HL-60 (cell line): ENCODE results near the gene SSH2.

Experiments used
- DNase-seq, 2 experiments: peaks; one replicate each; pipeline ENCODE4 v3.0.0-alpha.2; 2010 to 2020; ENCODE audit warnings: low read depth in 1 of 2, low spot score in 1 of 2
- H3K27ac ChIP-seq: fragments of 250-450 bp; sonication (Bioruptor Pico); replicated peaks from 2 replicates; pipeline ENCODE4 v1.5.1; 2020; ENCODE audit warnings: mild to moderate bottlenecking, moderate library complexity
- H3K27me3 ChIP-seq: fragments of 250-450 bp; sonication (Bioruptor Pico); 2 replicates; pipeline ENCODE4 v1.5.1; 2021; ENCODE audit warnings: mild to moderate bottlenecking, moderate library complexity; ENCODE audit not compliant: insufficient read depth, poor library complexity, severe bottlenecking
- H3K4me3 ChIP-seq: replicated peaks from 2 replicates; pipeline ENCODE4 v1.5.1; 2011; ENCODE audit warnings: mild to moderate bottlenecking, control low read depth, low read length; ENCODE audit not compliant: insufficient read depth
- GABPA ChIP-seq: IDR thresholded peaks from 2 replicates; pipeline ENCODE4 v1.6.1; 2012; ENCODE audit warnings: low read depth
- POLR2AphosphoS5 ChIP-seq: IDR thresholded peaks from 2 replicates; pipeline ENCODE4 v1.6.1; 2012; ENCODE audit warnings: low read depth
- SPI1 ChIP-seq: IDR thresholded peaks from 2 replicates; pipeline ENCODE4 v1.6.1; 2012; ENCODE audit warnings: low read depth, mild to moderate bottlenecking, borderline replicate concordance
- TF ChIP-seq, protein P1 (sequence below): IDR thresholded peaks from 2 replicates; pipeline ENCODE4 v1.6.1; 2012; ENCODE audit warnings: low read depth; ENCODE audit not compliant: insufficient replicate concordance
- TF ChIP-seq, protein P2 (sequence below): IDR thresholded peaks from one replicate; pipeline ENCODE4 v1.5.1; 2011; ENCODE audit warnings: low read length, control low read depth, inconsistent platforms; ENCODE audit not compliant: insufficient read depth

Gene SSH2

DNA sequence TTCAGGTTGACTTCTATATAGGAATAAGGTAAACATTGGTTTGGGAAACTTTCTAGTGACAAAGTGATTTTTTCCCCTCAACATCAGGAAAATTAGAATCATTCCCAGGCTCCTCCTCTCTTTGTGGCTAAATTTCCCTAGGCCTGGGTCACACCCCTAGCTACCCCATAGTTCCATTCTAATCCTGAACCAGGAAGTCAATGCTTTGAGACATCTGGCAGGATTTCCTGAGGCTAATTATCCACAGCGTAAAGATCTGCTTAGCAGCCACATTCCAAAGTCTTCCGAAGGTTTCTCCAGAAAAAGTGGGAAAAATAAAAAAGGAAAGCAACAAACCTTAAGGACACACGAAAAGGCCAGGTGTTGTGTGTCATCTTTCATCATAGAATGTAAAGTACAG, 247.0 kb downstream of the SSH2 start:
- TF ChIP-seq GABPA, result no peak
- TF ChIP-seq SPI1, result no peak
- no peak for TF ChIP-seq POLR2AphosphoS5
- TF ChIP-seq, protein P1, sequence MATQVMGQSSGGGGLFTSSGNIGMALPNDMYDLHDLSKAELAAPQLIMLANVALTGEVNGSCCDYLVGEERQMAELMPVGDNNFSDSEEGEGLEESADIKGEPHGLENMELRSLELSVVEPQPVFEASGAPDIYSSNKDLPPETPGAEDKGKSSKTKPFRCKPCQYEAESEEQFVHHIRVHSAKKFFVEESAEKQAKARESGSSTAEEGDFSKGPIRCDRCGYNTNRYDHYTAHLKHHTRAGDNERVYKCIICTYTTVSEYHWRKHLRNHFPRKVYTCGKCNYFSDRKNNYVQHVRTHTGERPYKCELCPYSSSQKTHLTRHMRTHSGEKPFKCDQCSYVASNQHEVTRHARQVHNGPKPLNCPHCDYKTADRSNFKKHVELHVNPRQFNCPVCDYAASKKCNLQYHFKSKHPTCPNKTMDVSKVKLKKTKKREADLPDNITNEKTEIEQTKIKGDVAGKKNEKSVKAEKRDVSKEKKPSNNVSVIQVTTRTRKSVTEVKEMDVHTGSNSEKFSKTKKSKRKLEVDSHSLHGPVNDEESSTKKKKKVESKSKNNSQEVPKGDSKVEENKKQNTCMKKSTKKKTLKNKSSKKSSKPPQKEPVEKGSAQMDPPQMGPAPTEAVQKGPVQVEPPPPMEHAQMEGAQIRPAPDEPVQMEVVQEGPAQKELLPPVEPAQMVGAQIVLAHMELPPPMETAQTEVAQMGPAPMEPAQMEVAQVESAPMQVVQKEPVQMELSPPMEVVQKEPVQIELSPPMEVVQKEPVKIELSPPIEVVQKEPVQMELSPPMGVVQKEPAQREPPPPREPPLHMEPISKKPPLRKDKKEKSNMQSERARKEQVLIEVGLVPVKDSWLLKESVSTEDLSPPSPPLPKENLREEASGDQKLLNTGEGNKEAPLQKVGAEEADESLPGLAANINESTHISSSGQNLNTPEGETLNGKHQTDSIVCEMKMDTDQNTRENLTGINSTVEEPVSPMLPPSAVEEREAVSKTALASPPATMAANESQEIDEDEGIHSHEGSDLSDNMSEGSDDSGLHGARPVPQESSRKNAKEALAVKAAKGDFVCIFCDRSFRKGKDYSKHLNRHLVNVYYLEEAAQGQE, result no peak
- TF ChIP-seq, protein P2, sequence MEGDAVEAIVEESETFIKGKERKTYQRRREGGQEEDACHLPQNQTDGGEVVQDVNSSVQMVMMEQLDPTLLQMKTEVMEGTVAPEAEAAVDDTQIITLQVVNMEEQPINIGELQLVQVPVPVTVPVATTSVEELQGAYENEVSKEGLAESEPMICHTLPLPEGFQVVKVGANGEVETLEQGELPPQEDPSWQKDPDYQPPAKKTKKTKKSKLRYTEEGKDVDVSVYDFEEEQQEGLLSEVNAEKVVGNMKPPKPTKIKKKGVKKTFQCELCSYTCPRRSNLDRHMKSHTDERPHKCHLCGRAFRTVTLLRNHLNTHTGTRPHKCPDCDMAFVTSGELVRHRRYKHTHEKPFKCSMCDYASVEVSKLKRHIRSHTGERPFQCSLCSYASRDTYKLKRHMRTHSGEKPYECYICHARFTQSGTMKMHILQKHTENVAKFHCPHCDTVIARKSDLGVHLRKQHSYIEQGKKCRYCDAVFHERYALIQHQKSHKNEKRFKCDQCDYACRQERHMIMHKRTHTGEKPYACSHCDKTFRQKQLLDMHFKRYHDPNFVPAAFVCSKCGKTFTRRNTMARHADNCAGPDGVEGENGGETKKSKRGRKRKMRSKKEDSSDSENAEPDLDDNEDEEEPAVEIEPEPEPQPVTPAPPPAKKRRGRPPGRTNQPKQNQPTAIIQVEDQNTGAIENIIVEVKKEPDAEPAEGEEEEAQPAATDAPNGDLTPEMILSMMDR, result no peak
- no peak overlapping the region for H3K4me3 ChIP-seq
- peak overlapping the region; percentile 85 for H3K27ac ChIP-seq
- no peak for DNase-seq
- H3K27me3 ChIP-seq, result no peaks in the 10 kb centered on the region

DNA sequence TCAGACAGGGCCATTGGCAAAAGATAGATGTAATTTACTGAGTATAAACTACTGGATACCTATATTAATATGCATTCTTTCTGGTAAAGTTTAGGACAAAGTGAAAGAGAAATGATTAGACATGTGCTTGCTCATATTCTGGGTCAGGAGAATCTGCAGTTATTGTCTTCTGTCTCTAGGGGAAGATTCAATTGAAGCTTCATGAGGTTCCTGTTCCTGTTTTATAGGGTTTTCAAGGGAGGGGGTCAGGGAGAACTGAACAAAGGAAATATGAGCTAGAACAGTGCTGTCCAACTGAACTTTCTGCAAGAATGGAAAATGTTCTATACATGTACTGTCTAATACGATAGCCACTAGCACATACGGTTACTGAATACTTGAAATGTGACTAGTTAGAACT, 248.0 kb downstream of the SSH2 start:
- Histone ChIP-seq H3K4me3 (no peak overlapping the region), H3K27ac (peak overlapping the region; percentile 85), H3K27me3 (no peaks in the 10 kb centered on the region)
- no peak for TF ChIP-seq POLR2AphosphoS5
- TF ChIP-seq SPI1, result peak; percentile 92
- TF ChIP-seq, protein P2, result peak; percentile 6
- no peak for TF ChIP-seq GABPA
- TF ChIP-seq, protein P1, result peak; percentile 41
- DNase-seq, result peak; percentile 32 to 63

DNA sequence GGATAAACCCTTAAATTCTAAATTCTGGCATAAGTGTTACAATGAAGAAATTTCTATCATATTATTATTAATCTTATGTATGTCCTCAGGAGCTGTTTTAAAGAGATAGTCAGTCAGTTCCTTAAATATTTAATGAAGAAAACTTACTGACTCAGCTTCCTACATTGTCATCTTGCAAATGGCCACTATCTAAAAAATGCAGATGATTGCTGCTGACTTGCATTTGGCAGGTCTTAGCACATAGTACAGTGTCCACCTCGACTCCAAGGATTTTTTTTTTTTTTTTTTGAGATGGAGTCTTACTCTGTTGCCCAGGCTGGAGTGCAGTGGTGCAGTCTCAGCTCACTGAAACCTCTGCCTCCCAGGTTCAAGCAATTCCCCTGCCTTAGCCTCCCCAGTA, 252.2 kb downstream of the SSH2 start:
- no peak overlapping the region for H3K4me3 ChIP-seq
- H3K27me3 ChIP-seq, result no peaks in the 10 kb centered on the region
- no peak overlapping the region for H3K27ac ChIP-seq
- TF ChIP-seq, protein P1, result no peak
- TF ChIP-seq GABPA, result no peak
- TF ChIP-seq, protein P2, result no peak
- TF ChIP-seq POLR2AphosphoS5, result no peak
- no peak for TF ChIP-seq SPI1
- DNase-seq, result no peak
